PC-3 (cell line): ENCODE data around the gene TFDP1. TPM values are rescaled to one million over a fixed set of nuclear protein-coding genes. Genes with fewer than 3 reads are reported as not detected.

Experiments
- ATAC-seq: fragments of 200-7000 bp; cut with Tn5 transposase; 2 replicates; pipeline ENCODE4 v1.9.1; 2020; ENCODE audit warnings: mild to moderate bottlenecking, moderate library complexity
- BruUV-seq: library from RNA; stranded (reverse); fragments of 400-500 nt; replicated peaks from 2 replicates; lab custom pipeline; 2021; lab: Mats Ljungman, UMichigan
- CTCF ChIA-PET: fragments of 300-600 bp; sonication (Branson Sonifier 250); formaldehyde crosslinking; loops from one replicate; lab custom pipeline; 2022; ENCODE audit warnings: antibody characterized with exemption; lab: Charles Lee
- POLR2A ChIA-PET: fragments of 300-600 bp; sonication (Branson Sonifier 250); formaldehyde crosslinking; loops from one replicate; lab custom pipeline; 2022; ENCODE audit warnings: antibody characterized with exemption; ENCODE audit not compliant: unreplicated experiment; lab: Charles Lee
- DNase-seq: peaks from one replicate; pipeline ENCODE4 v3.0.0-alpha.2; 2015
- H2AFZ ChIP-seq: fragments of 300-600 bp; sonication (generic); 2 replicates; pipeline ENCODE4 v1.6.0; 2016; ENCODE audit warnings: antibody characterized with exemption, low read length
- H3F3A ChIP-seq: fragments of 300-600 bp; sonication (generic); one replicate; pipeline ENCODE4 v1.6.0; 2017; ENCODE audit warnings: antibody characterized with exemption, low read length, control low read depth, mild to moderate bottlenecking; ENCODE audit not compliant: unreplicated experiment
- H3K27ac ChIP-seq: fragments of 300-600 bp; sonication (generic); 2 replicates; pipeline ENCODE4 v1.5.1; 2016; ENCODE audit warnings: mild to moderate bottlenecking, low read length
- H3K27me3 ChIP-seq: fragments of 300-600 bp; sonication (generic); 2 replicates; pipeline ENCODE4 v1.6.1; 2016; ENCODE audit warnings: low read length, mixed read lengths
- H3K36me3 ChIP-seq: fragments of 300-600 bp; sonication (generic); 2 replicates; pipeline ENCODE4 v1.6.1; 2016; ENCODE audit warnings: low read depth, mixed run types, low read length, mixed read lengths
- H3K4me1 ChIP-seq: fragments of 300-600 bp; sonication (generic); 2 replicates; pipeline ENCODE4 v1.5.1; 2016; ENCODE audit warnings: low read length; ENCODE audit not compliant: insufficient read depth
- H3K4me2 ChIP-seq: fragments of 300-600 bp; sonication (generic); 2 replicates; pipeline ENCODE4 v1.6.0; 2016; ENCODE audit warnings: low read length
- H3K4me3 ChIP-seq: fragments of 300-600 bp; sonication (generic); 2 replicates; pipeline ENCODE4 v1.5.1; 2016; ENCODE audit warnings: mild to moderate bottlenecking, low read length, mixed read lengths
- H3K79me2 ChIP-seq: fragments of 300-600 bp; sonication (generic); 2 replicates; pipeline ENCODE4 v1.6.1; 2017; ENCODE audit warnings: low read length, mixed read lengths
- H3K9ac ChIP-seq: fragments of 300-600 bp; sonication (generic); 2 replicates; pipeline ENCODE4 v1.6.0; 2016; ENCODE audit warnings: mild to moderate bottlenecking, low read length
- H3K9me2 ChIP-seq: fragments of 300-600 bp; sonication (generic); replicated peaks from 2 replicates; pipeline ENCODE4 v1.6.1; 2016; ENCODE audit warnings: mixed run types, low read length, mixed read lengths
- H3K9me3 ChIP-seq: fragments of 300-600 bp; sonication (generic); 2 replicates; pipeline ENCODE4 v1.6.1; 2016; ENCODE audit warnings: low read length, mixed read lengths
- H4K20me1 ChIP-seq: fragments of 300-600 bp; sonication (generic); 2 replicates; pipeline ENCODE4 v1.6.1; 2016; ENCODE audit warnings: low read length, mixed read lengths
- CTCF ChIP-seq: fragments of 300-600 bp; sonication (generic); conservative IDR thresholded peaks from 2 replicates; pipeline ENCODE4 v1.5.1; 2017; ENCODE audit warnings: antibody characterized with exemption, low read depth, mild to moderate bottlenecking, low read length
- EZH2 ChIP-seq: fragments of 300-600 bp; sonication (generic); IDR thresholded peaks from one replicate; pipeline ENCODE4 v1.6.1; 2017; ENCODE audit warnings: antibody characterized with exemption, mild to moderate bottlenecking, low read length; ENCODE audit not compliant: unreplicated experiment
- EZH2phosphoT487 ChIP-seq: fragments of 300-600 bp; sonication (generic); IDR thresholded peaks from 2 replicates; pipeline ENCODE4 v1.6.1; 2018; ENCODE audit warnings: mild to moderate bottlenecking, antibody characterized with exemption, low read length, borderline replicate concordance
- intact Hi-C: fragments of 100-400 bp; cut with micrococcal nuclease; formaldehyde crosslinking; loops from 2 replicates; pipeline ENCODE4 v1.9.0; 2023
- total RNA-seq: library from RNA; depleted of rRNA; stranded (reverse); fragments of >200 nt; gene quantifications from 2 replicates; pipeline ENCODE4 v1.2.3, GENCODE V29; 2014

The TFDP1 gene
- total RNA-seq, 1 experiment from 2014 or later: 89.5 TPM

DNA sequence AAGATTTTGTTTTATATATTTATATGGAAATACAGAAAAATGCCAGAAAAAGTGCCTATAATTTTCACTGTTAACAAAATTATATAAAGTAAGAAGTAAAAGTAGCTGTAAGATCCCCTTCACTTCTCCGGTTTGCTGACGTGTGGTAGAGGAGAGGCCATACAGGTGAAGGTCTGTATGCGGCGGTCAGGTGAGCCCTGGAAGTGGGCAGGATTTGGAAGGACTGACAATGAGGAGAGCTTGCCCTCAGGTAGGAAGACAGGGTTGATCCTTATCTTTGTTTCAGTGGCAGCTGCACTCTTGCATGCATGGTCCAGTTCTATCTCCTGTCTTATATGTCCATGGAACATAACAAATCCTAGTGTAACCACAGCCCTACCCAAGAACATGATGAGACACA, 16.9 kb upstream of the TFDP1 start:
- no peak for DNase-seq
- H3K9me2 ChIP-seq: no peaks in the 10 kb centered on the region
- H3K4me1 ChIP-seq: no peaks in the 10 kb centered on the region
- H3K9me3 ChIP-seq: no peaks in the 10 kb centered on the region
- intact Hi-C loops: no loop called here
- BruUV-seq: no TSS peak
- H3K27me3 ChIP-seq: no peaks in the 10 kb centered on the region
- POLR2A ChIA-PET: no interaction called here
- H3K4me3 ChIP-seq: no peak overlapping the region
- no peaks in the 10 kb centered on the region for H3F3A ChIP-seq
- H3K27ac ChIP-seq: no peak overlapping the region
- TF ChIP-seq EZH2 (no peak), CTCF (no peak), EZH2phosphoT487 (no peak)
- no peaks in the 10 kb centered on the region for H3K79me2 ChIP-seq
- H3K36me3 ChIP-seq: no peaks in the 10 kb centered on the region
- CTCF ChIA-PET: no interaction called here
- H4K20me1 ChIP-seq: no peaks in the 10 kb centered on the region
- no peak overlapping the region for H2AFZ ChIP-seq
- no peak overlapping the region for H3K9ac ChIP-seq
- no peak for ATAC-seq
- H3K4me2 ChIP-seq: no peak overlapping the region

- CTCF ChIA-PET: no interaction called here
Observed at GRCh38 chr13:113573065-113573464, 11.5 kb upstream of the TFDP1 start.

DNA sequence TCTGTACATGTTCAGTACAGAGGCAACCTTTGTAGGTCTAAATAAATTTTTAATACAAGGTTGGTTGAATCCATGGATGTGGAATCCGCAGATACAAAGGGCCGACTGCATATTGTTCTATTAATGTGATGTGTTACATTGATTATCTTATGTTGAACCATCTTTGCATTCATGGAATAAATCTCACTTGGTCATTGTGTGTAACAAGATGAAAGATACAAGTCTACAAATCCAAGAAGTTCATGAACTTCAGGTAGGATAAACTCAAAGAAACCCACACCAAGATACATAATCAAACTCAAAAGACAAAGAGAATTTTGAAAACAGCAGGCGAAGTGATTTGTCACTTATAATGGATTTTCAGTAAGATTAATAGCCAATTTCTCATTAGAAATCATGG, 8.0 kb upstream of the TFDP1 start:
- Histone ChIP-seq H3K4me1 (no peaks in the 10 kb centered on the region), H3F3A (no peaks in the 10 kb centered on the region), H3K79me2 (no peaks in the 10 kb centered on the region), H3K36me3 (no peaks in the 10 kb centered on the region), H3K9ac (no peak overlapping the region), H3K27ac (no peak overlapping the region), H3K4me2 (no peak overlapping the region), H4K20me1 (no peaks in the 10 kb centered on the region), H3K27me3 (no peaks in the 10 kb centered on the region), H2AFZ (no peak overlapping the region), H3K9me3 (peaks cover 6% of the 10 kb centered on the region; the same call in 1 of the 2 replicates), H3K9me2 (no peaks in the 10 kb centered on the region), H3K4me3 (no peak overlapping the region)
- no peak for ATAC-seq
- no peak for DNase-seq
- ChIA-PET CTCF (no interaction called here), POLR2A (no interaction called here)
- no TSS peak for BruUV-seq
- intact Hi-C loops: no loop called here
- no peak for TF ChIP-seq CTCF
- no peak for TF ChIP-seq EZH2phosphoT487
- TF ChIP-seq EZH2: no peak

More at GRCh38 chr13:113573065-113573464, 11.5 kb upstream of the TFDP1 start:
- H3K9me2 ChIP-seq: no peaks in the 10 kb centered on the region
- intact Hi-C loops: no loop called here
- BruUV-seq: no TSS peak
- H3K4me1 ChIP-seq: no peaks in the 10 kb centered on the region
- no peak overlapping the region for H3K4me2 ChIP-seq
- no peaks in the 10 kb centered on the region for H4K20me1 ChIP-seq
- TF ChIP-seq EZH2phosphoT487 (no peak), EZH2 (no peak)
- DNase-seq: no peak
- no peak overlapping the region for H3K27ac ChIP-seq
- no peaks in the 10 kb centered on the region for H3F3A ChIP-seq
- no peak overlapping the region for H3K9ac ChIP-seq
- H2AFZ ChIP-seq: no peak overlapping the region
- H3K4me3 ChIP-seq: no peak overlapping the region
- no peak for ATAC-seq
- H3K9me3 ChIP-seq: peaks cover 6% of the 10 kb centered on the region; the same call in 1 of the 2 replicates
- POLR2A ChIA-PET: no interaction called here
- H3K79me2 ChIP-seq: no peaks in the 10 kb centered on the region
- no peaks in the 10 kb centered on the region for H3K27me3 ChIP-seq
- H3K36me3 ChIP-seq: no peaks in the 10 kb centered on the region
